Measurements from ENCODE around the gene PTPRD. TPM values are rescaled to one million over a fixed set of nuclear protein-coding genes. Genes with fewer than 3 reads are reported as not detected.

The PTPRD gene
- total RNA-seq, 1 donor from 2014 or later: 109 TPM

DNA sequence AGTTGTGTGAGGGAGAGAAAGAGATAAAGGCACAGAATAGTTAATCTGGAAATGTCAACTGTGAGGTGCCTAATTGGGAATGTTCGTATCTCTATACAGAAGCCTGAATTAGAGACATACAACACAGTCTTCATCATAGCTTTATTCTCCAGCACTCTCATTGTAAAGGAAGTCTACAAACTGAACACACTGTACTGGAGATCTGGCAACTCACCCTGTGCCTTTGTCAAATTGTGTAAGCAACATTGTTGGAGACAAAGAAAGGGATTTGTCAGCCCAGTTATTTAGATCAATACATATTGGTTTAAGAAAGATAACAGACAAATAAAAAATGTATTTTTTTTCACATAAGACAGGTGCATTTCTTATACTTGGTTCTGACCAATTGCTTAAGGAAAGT lies 1980.3 kb downstream of the PTPRD start:
- TF ChIP-seq, protein P1, sequence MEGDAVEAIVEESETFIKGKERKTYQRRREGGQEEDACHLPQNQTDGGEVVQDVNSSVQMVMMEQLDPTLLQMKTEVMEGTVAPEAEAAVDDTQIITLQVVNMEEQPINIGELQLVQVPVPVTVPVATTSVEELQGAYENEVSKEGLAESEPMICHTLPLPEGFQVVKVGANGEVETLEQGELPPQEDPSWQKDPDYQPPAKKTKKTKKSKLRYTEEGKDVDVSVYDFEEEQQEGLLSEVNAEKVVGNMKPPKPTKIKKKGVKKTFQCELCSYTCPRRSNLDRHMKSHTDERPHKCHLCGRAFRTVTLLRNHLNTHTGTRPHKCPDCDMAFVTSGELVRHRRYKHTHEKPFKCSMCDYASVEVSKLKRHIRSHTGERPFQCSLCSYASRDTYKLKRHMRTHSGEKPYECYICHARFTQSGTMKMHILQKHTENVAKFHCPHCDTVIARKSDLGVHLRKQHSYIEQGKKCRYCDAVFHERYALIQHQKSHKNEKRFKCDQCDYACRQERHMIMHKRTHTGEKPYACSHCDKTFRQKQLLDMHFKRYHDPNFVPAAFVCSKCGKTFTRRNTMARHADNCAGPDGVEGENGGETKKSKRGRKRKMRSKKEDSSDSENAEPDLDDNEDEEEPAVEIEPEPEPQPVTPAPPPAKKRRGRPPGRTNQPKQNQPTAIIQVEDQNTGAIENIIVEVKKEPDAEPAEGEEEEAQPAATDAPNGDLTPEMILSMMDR (IDR thresholded peaks at IDR 0.05; ENCODE audit: unreplicated experiment): no peak
- no peak overlapping the region for H3K27ac Mint-ChIP-seq
- no peaks in the 10 kb centered on the region for H3K27me3 Mint-ChIP-seq (ENCODE audit: low read depth)
- H3K36me3 Mint-ChIP-seq: peaks cover 6% of the 10 kb centered on the region
- H3K4me3 Mint-ChIP-seq: no peak overlapping the region
- no peak for DNase-seq (ENCODE audit: low spot score in 2 of 2, unreplicated experiment in 2 of 2)
- peaks cover 17% of the 10 kb centered on the region for H3K4me1 Mint-ChIP-seq
- peaks cover 5% of the 10 kb centered on the region for H3K9me3 Mint-ChIP-seq

DNA sequence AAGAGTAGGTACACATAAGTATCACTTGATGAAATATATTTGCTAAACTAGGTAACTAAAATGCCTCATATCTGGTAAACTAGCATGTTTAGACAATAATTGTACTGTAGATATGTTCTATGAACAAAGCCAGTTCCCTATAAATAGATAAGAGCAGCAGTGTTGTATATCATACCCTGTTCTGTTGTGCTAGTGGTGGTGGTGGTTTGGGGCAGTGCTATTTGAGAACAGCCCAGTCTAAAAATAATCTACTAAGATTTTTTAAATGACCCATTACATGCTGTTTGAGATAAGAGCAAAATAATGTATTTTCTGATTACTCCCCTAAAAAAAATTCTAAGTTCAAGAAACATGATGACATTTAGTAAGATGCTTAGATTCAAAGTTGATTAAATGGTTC lies 1984.0 kb downstream of the PTPRD start:
- Mint-ChIP-seq H3K27ac (no peak overlapping the region), H3K4me1 (peaks cover 21% of the 10 kb centered on the region), H3K27me3 (ENCODE audit: low read depth) (no peaks in the 10 kb centered on the region), H3K9me3 (peaks cover 5% of the 10 kb centered on the region), H3K36me3 (peaks cover 6% of the 10 kb centered on the region), H3K4me3 (no peak overlapping the region)
- DNase-seq (ENCODE audit: low spot score in 2 of 2, unreplicated experiment in 2 of 2): no peak
- TF ChIP-seq, protein P1 (IDR thresholded peaks at IDR 0.05; ENCODE audit: unreplicated experiment): no peak

- Mint-ChIP-seq H3K4me3 (no peak overlapping the region), H3K36me3 (peaks cover 3% of the 10 kb centered on the region), H3K9me3 (peaks cover 2% of the 10 kb centered on the region), H3K27ac (no peak overlapping the region), H3K4me1 (peaks cover 21% of the 10 kb centered on the region), H3K27me3 (ENCODE audit: low read depth) (no peaks in the 10 kb centered on the region)
- DNase-seq (ENCODE audit: low spot score in 2 of 2, unreplicated experiment in 2 of 2): no peak
- TF ChIP-seq, protein P1 (IDR thresholded peaks at IDR 0.05; ENCODE audit: unreplicated experiment): no peak
Observed at GRCh38 chr9:8627976-8628679, 1984.7 kb downstream of the PTPRD start.

DNA sequence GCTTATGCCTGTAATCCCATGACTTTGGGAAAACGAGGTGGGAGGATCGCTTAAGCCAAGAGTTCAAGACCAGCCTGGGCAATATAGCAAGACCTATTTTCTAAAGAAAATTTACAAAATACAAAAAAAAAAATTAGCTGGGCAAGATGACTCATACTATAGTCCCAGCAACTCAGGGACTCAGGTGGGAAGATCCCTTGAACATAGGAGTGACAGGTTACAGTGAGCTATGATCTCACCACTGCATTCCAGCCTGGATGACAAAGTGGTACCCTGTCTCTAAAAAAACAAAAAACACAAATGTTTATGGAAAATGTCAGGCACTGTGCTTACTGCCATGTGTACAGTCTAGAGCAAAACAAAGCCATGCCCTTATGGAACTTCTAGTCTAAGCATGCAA lies 1989.9 kb downstream of the PTPRD start:
- Mint-ChIP-seq H3K9me3 (no peaks in the 10 kb centered on the region), H3K27ac (no peak overlapping the region), H3K4me3 (no peak overlapping the region), H3K27me3 (ENCODE audit: low read depth) (no peaks in the 10 kb centered on the region), H3K36me3 (no peaks in the 10 kb centered on the region), H3K4me1 (peaks cover 21% of the 10 kb centered on the region)
- no peak for DNase-seq (ENCODE audit: low spot score in 2 of 2, unreplicated experiment in 2 of 2)
- TF ChIP-seq, protein P1 (IDR thresholded peaks at IDR 0.05; ENCODE audit: unreplicated experiment): no peak

GRCh38 chr9:8622222-8622802 lies 1990.5 kb downstream of the PTPRD start:
- no peaks in the 10 kb centered on the region for H3K36me3 Mint-ChIP-seq
- H3K27ac Mint-ChIP-seq: no peak overlapping the region
- peaks cover 1% of the 10 kb centered on the region for H3K27me3 Mint-ChIP-seq (ENCODE audit: low read depth)
- no peak overlapping the region for H3K4me3 Mint-ChIP-seq
- DNase-seq (ENCODE audit: low spot score in 2 of 2, unreplicated experiment in 2 of 2): no peak
- peaks cover 17% of the 10 kb centered on the region for H3K4me1 Mint-ChIP-seq
- TF ChIP-seq, protein P1 (IDR thresholded peaks at IDR 0.05; ENCODE audit: unreplicated experiment): no peak
- H3K9me3 Mint-ChIP-seq: no peaks in the 10 kb centered on the region

Data from mesothelial cell of epicardium (in vitro differentiated cells).